Fibroblast of lung (primary cell): ENCODE results near the gene ITPR2.

Experiments
- CTCF ChIP-seq, 2 donors: IDR thresholded peaks in 1 of 2; conservative IDR thresholded peaks in 1 of 2; 1 replicate in 1 of 2; 2 replicates in 1 of 2; pipeline ENCODE4 v1.5.1; 2011 to 2012; ENCODE audit warnings: low read length in 2 of 2, control low read depth in 1 of 2, inconsistent platforms in 1 of 2, low read depth in 1 of 2, mild to moderate bottlenecking in 1 of 2
- EZH2 ChIP-seq: IDR thresholded peaks from 2 replicates; pipeline ENCODE4 v1.5.1; 2012; ENCODE audit warnings: low read length, control low read depth, mild to moderate bottlenecking; ENCODE audit errors: missing control alignments

GRCh38 chr12:26331960-26332359 lies 501.0 kb downstream of the ITPR2 start:
- TF ChIP-seq CTCF (conservative IDR thresholded peaks at IDR 0.05 in 1 of 2, IDR thresholded peaks at IDR 0.05 in 1 of 2; ENCODE audit: low read depth in 1 of 2, low read length in 2 of 2) (no peak), EZH2 (no peak)
